Measurements from ENCODE around the gene CEP350. TPM values are rescaled to one million over a fixed set of nuclear protein-coding genes. Genes with fewer than 3 reads are reported as not detected.

CEP350 gene
- total RNA-seq, 1 experiment from 2014 or later, result 41.1 TPM

- Histone ChIP-seq H3K4me1 (ENCODE audit: control insufficient read depth, insufficient read depth, low read length) (peaks cover 36% of the 10 kb centered on the region), H3K27ac (ENCODE audit: low read length) (peak overlapping the region; percentile 98), H3K4me3 (ENCODE audit: low read depth in 2 of 2, low read length in 2 of 2) (peak overlapping the region; percentile 85 to 94), H3K27me3 (ENCODE audit: control insufficient read depth, insufficient read depth, low read length) (no peaks in the 10 kb centered on the region), H3K9me3 (ENCODE audit: control insufficient read depth, insufficient read depth, low read depth, low read length) (no peaks in the 10 kb centered on the region), H3K36me3 (ENCODE audit: control insufficient read depth, insufficient read depth, low read length) (peaks cover 2% of the 10 kb centered on the region; the same call in 1 of the 2 replicates)
- TF ChIP-seq REST (IDR thresholded peaks at IDR 0.05; ENCODE audit: insufficient read depth in 1 of 2, low read depth in 2 of 2, low read length in 1 of 2), result no peak
- DNase-seq (ENCODE audit: low read depth, low spot score), result no peak
- intact Hi-C loops (cut with micrococcal nuclease; ENCODE audit: unreplicated experiment) (no loop called here), in situ Hi-C loops (cut with HindIII; ENCODE audit: low pct_unique_long_range_greater_than_20kb, low sequenced_read_pairs) (no loop called here)
- BruUV-seq (replicated peaks), result no TSS peak
- CTCF ChIA-PET, result no interaction called here
- POLR2A ChIA-PET, result interaction anchor here (0.6 kb wide), 2 partner anchors 51 to 229 kb away, joined by 4 to 7 read pairs; no protein-coding TSS in a partner anchor
- ATAC-seq, result peak; percentile 0; the same call in 1 of the 2 replicates
Observed at GRCh38 chr1:180154003-180154324, 199.4 kb downstream of the CEP350 start.

DNA sequence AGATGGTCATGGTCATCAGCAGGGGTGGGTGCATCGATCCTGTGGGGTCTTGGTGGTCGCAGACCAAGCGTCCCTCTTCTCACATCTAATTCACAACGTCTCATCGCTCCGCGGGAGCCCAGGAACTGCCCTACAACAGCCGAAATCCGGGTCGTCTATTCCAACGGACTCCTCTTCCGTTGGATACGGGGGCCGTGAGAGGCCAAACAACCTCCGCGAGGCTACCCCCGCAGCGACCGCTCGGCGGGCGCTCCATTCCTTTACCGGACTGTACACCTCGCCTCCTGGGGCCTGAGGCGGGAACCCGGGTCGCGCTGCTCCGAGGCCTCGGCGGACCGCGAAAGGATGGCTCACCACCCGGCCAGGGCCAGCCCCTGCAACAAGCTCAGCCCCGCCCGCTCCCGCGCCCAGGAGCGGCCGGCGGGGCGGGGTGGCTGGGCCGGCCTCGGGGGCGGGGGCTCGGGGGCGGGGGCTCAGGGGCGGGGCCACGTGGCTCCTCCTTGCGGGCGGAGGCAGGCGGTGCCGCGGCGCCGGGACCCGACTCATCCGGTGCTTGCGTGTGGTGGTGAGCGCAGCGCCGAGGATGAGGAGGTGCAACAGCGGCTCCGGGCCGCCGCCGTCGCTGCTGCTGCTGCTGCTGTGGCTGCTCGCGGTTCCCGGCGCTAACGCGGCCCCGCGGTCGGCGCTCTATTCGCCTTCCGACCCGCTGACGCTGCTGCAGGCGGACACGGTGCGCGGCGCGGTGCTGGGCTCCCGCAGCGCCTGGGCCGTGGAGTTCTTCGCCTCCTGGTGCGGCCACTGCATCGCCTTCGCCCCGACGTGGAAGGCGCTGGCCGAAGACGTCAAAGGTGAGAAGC is 199.9 kb downstream of the CEP350 start, which contains the start of gene QSOX1:
Gene QSOX1, plus strand, starts transcription at position 545 of the 857 bp plus-strand sequence. Its CDS starts 39 bp downstream, at position 584.
- TF ChIP-seq, protein P1, sequence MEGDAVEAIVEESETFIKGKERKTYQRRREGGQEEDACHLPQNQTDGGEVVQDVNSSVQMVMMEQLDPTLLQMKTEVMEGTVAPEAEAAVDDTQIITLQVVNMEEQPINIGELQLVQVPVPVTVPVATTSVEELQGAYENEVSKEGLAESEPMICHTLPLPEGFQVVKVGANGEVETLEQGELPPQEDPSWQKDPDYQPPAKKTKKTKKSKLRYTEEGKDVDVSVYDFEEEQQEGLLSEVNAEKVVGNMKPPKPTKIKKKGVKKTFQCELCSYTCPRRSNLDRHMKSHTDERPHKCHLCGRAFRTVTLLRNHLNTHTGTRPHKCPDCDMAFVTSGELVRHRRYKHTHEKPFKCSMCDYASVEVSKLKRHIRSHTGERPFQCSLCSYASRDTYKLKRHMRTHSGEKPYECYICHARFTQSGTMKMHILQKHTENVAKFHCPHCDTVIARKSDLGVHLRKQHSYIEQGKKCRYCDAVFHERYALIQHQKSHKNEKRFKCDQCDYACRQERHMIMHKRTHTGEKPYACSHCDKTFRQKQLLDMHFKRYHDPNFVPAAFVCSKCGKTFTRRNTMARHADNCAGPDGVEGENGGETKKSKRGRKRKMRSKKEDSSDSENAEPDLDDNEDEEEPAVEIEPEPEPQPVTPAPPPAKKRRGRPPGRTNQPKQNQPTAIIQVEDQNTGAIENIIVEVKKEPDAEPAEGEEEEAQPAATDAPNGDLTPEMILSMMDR (IDR thresholded peaks at IDR 0.05), result no peak
- no peak for TF ChIP-seq REST (IDR thresholded peaks at IDR 0.05; ENCODE audit: insufficient read depth in 1 of 2, low read depth in 2 of 2, low read length in 1 of 2)
- 0 out of 2 replicates have a peak, but pooled peaks have one; percentile 17 for TF ChIP-seq TCF7L2 (IDR thresholded peaks at IDR 0.05; ENCODE audit: low read depth, low read length)
- peak; percentile 88 for TF ChIP-seq POLR2AphosphoS5 (IDR thresholded peaks at IDR 0.05; ENCODE audit: low read depth, low read length)
- peak; percentile 52; the same call in 1 of the 2 replicates for TF ChIP-seq SIN3A (IDR thresholded peaks at IDR 0.05; ENCODE audit: borderline replicate concordance, insufficient read depth, low read depth, low read length)
- peak; percentile 91 for ATAC-seq
- H3K4me1 ChIP-seq (ENCODE audit: control insufficient read depth, insufficient read depth, low read length), result peaks cover 36% of the 10 kb centered on the region
- H3K9me3 ChIP-seq (ENCODE audit: control insufficient read depth, insufficient read depth, low read depth, low read length), result no peaks in the 10 kb centered on the region
- no TSS peak for BruUV-seq (replicated peaks)
- in situ Hi-C loops (cut with HindIII; ENCODE audit: low pct_unique_long_range_greater_than_20kb, low sequenced_read_pairs), result no loop called here
- H3K27me3 ChIP-seq (ENCODE audit: control insufficient read depth, insufficient read depth, low read length), result no peaks in the 10 kb centered on the region
- H3K4me3 ChIP-seq (ENCODE audit: low read depth in 2 of 2, low read length in 2 of 2), result peak within 1 kb of the TSS; percentile 85 to 94
- DNase-seq (ENCODE audit: low read depth, low spot score), result no peak
- POLR2A ChIA-PET, result interaction anchor here (0.6 kb wide), 2 partner anchors 52 to 229 kb away, joined by 4 to 7 read pairs; no protein-coding TSS in a partner anchor
- intact Hi-C loops (cut with micrococcal nuclease; ENCODE audit: unreplicated experiment), result no loop called here
- H3K36me3 ChIP-seq (ENCODE audit: control insufficient read depth, insufficient read depth, low read length), result peaks cover 2% of the 10 kb centered on the region; the same call in 1 of the 2 replicates
- peak within 1 kb of the TSS; percentile 98 for H3K27ac ChIP-seq (ENCODE audit: low read length)
- CTCF ChIA-PET, result interaction anchor here (0.9 kb wide), 1 partner anchor 14 kb away, joined by 4 read pairs; no protein-coding TSS in a partner anchor
